Measurements from ENCODE around the gene PRKG1.

Gene PRKG1

GRCh38 chr10:51072921-51073434 is 1.3 kb upstream of the PRKG1 start:
- Histone ChIP-seq H3F3A (ENCODE audit: low read depth) (no peaks in the 10 kb centered on the region), H3K36me3 (ENCODE audit: insufficient read depth, low read length) (no peaks in the 10 kb centered on the region), H4K20me1 (ENCODE audit: insufficient read depth, low read length, poor library complexity, severe bottlenecking) (no peaks in the 10 kb centered on the region), H3K4me1 (ENCODE audit: insufficient read depth, low read length, poor library complexity, severe bottlenecking) (no peaks in the 10 kb centered on the region), H3K27me3 (ENCODE audit: insufficient read depth, low read length, poor library complexity, severe bottlenecking) (no peaks in the 10 kb centered on the region), H3K4me2 (ENCODE audit: low read depth, low read length, poor library complexity, severe bottlenecking) (no peak overlapping the region), H3K4me3 (ENCODE audit: low read length, poor library complexity, severe bottlenecking) (no peak overlapping the region), H3K9me2 (replicated peaks; ENCODE audit: low read depth, low read length) (no peaks in the 10 kb centered on the region), H3K79me2 (ENCODE audit: insufficient read depth, low read length) (no peaks in the 10 kb centered on the region), H3K9me3 (ENCODE audit: insufficient read depth, low read depth, low read length) (no peaks in the 10 kb centered on the region), H3K9ac (ENCODE audit: low read depth, low read length, poor library complexity, severe bottlenecking) (no peak overlapping the region), H2AFZ (ENCODE audit: low read length) (no peak overlapping the region)
- TF ChIP-seq EZH2phosphoT487 (IDR thresholded peaks at IDR 0.05; ENCODE audit: borderline replicate concordance) = no peak
- TF ChIP-seq, protein P1, sequence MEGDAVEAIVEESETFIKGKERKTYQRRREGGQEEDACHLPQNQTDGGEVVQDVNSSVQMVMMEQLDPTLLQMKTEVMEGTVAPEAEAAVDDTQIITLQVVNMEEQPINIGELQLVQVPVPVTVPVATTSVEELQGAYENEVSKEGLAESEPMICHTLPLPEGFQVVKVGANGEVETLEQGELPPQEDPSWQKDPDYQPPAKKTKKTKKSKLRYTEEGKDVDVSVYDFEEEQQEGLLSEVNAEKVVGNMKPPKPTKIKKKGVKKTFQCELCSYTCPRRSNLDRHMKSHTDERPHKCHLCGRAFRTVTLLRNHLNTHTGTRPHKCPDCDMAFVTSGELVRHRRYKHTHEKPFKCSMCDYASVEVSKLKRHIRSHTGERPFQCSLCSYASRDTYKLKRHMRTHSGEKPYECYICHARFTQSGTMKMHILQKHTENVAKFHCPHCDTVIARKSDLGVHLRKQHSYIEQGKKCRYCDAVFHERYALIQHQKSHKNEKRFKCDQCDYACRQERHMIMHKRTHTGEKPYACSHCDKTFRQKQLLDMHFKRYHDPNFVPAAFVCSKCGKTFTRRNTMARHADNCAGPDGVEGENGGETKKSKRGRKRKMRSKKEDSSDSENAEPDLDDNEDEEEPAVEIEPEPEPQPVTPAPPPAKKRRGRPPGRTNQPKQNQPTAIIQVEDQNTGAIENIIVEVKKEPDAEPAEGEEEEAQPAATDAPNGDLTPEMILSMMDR (conservative IDR thresholded peaks at IDR 0.05; ENCODE audit: low read length) = no peak

- no peak overlapping the region for H3K4me2 ChIP-seq (ENCODE audit: low read depth, low read length, poor library complexity, severe bottlenecking)
- no peaks in the 10 kb centered on the region for H3K36me3 ChIP-seq (ENCODE audit: insufficient read depth, low read length)
- no peaks in the 10 kb centered on the region for H3K9me3 ChIP-seq (ENCODE audit: insufficient read depth, low read depth, low read length)
- no peaks in the 10 kb centered on the region for H3K27me3 ChIP-seq (ENCODE audit: insufficient read depth, low read length, poor library complexity, severe bottlenecking)
- H3K4me3 ChIP-seq (ENCODE audit: low read length, poor library complexity, severe bottlenecking) = no peak overlapping the region
- H3F3A ChIP-seq (ENCODE audit: low read depth) = no peaks in the 10 kb centered on the region
- TF ChIP-seq, protein P1 (conservative IDR thresholded peaks at IDR 0.05; ENCODE audit: low read length) = no peak
- TF ChIP-seq EZH2phosphoT487 (IDR thresholded peaks at IDR 0.05; ENCODE audit: borderline replicate concordance) = no peak
- no peaks in the 10 kb centered on the region for H3K4me1 ChIP-seq (ENCODE audit: insufficient read depth, low read length, poor library complexity, severe bottlenecking)
- no peaks in the 10 kb centered on the region for H3K79me2 ChIP-seq (ENCODE audit: insufficient read depth, low read length)
- H3K9ac ChIP-seq (ENCODE audit: low read depth, low read length, poor library complexity, severe bottlenecking) = no peak overlapping the region
- H4K20me1 ChIP-seq (ENCODE audit: insufficient read depth, low read length, poor library complexity, severe bottlenecking) = no peaks in the 10 kb centered on the region
- no peak overlapping the region for H2AFZ ChIP-seq (ENCODE audit: low read length)
- no peaks in the 10 kb centered on the region for H3K9me2 ChIP-seq (replicated peaks; ENCODE audit: low read depth, low read length)
These were observed 642 bp upstream of the PRKG1 start for GRCh38 chr10:51073453-51074237.

GRCh38 chr10:51075043-51075872 is 971 bp downstream of the PRKG1 start:
- no peaks in the 10 kb centered on the region for H3K9me3 ChIP-seq (ENCODE audit: insufficient read depth, low read depth, low read length)
- no peaks in the 10 kb centered on the region for H3K36me3 ChIP-seq (ENCODE audit: insufficient read depth, low read length)
- no peak overlapping the region for H3K4me2 ChIP-seq (ENCODE audit: low read depth, low read length, poor library complexity, severe bottlenecking)
- no peak overlapping the region for H3K4me3 ChIP-seq (ENCODE audit: low read length, poor library complexity, severe bottlenecking)
- H2AFZ ChIP-seq (ENCODE audit: low read length) = no peak overlapping the region
- no peaks in the 10 kb centered on the region for H3K9me2 ChIP-seq (replicated peaks; ENCODE audit: low read depth, low read length)
- H3F3A ChIP-seq (ENCODE audit: low read depth) = no peaks in the 10 kb centered on the region
- no peaks in the 10 kb centered on the region for H3K4me1 ChIP-seq (ENCODE audit: insufficient read depth, low read length, poor library complexity, severe bottlenecking)
- no peaks in the 10 kb centered on the region for H3K27me3 ChIP-seq (ENCODE audit: insufficient read depth, low read length, poor library complexity, severe bottlenecking)
- H4K20me1 ChIP-seq (ENCODE audit: insufficient read depth, low read length, poor library complexity, severe bottlenecking) = no peaks in the 10 kb centered on the region
- TF ChIP-seq EZH2phosphoT487 (IDR thresholded peaks at IDR 0.05; ENCODE audit: borderline replicate concordance) = no peak
- TF ChIP-seq, protein P1 (conservative IDR thresholded peaks at IDR 0.05; ENCODE audit: low read length) = no peak
- H3K9ac ChIP-seq (ENCODE audit: low read depth, low read length, poor library complexity, severe bottlenecking) = no peak overlapping the region
- no peaks in the 10 kb centered on the region for H3K79me2 ChIP-seq (ENCODE audit: insufficient read depth, low read length)

All from Loucy (cell line).